IPS-15b (cell line): Measurements from ENCODE around the gene CCDC51.
A peak's percentile ranks its signal among the peaks of the same experiment; 100 is the strongest.

Experiments used
- H3K27me3 ChIP-seq: one replicate; pipeline ENCODE4 v1.6.1; 2013; ENCODE audit warnings: low read length; ENCODE audit not compliant: control insufficient read depth, insufficient read depth
- H3K36me3 ChIP-seq: one replicate; pipeline ENCODE4 v1.6.1; 2013; ENCODE audit warnings: low read length; ENCODE audit not compliant: control insufficient read depth, insufficient read depth
- H3K4me1 ChIP-seq: one replicate; pipeline ENCODE4 v1.6.1; 2013; ENCODE audit warnings: mild to moderate bottlenecking, low read length; ENCODE audit not compliant: control insufficient read depth, insufficient read depth
- H3K4me3 ChIP-seq: one replicate; pipeline ENCODE4 v1.5.1; 2013; ENCODE audit warnings: low read depth, low read length
- H3K9ac ChIP-seq: one replicate; pipeline ENCODE4 v1.6.1; 2013; ENCODE audit warnings: low read depth, mild to moderate bottlenecking, low read length
- H3K9me3 ChIP-seq: one replicate; pipeline ENCODE4 v1.6.1; 2013; ENCODE audit warnings: mild to moderate bottlenecking, low read length; ENCODE audit not compliant: control insufficient read depth, insufficient read depth

The CCDC51 gene

DNA sequence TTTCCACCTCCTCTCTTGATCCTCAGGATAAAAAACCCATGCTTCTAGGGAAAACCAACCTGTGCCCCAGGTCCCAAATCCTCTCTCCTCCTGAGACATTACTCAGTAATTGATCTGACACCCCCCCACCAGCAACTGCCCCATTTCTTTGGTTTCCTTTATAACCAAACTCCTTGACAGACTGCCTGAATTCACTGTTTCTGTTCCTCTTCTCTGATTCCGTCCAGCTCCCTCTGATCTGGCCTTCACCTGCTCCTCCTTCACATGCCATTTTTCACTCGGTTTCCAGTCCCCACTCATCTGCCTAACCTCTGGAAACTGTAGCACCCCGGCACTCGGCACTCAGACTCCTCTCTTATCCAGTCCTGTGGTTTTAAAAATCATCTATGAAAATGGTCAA lies 2.1 kb downstream of the CCDC51 start:
- Histone ChIP-seq H3K9me3 (no peaks in the 10 kb centered on the region), H3K4me3 (no peak overlapping the region), H3K27me3 (no peaks in the 10 kb centered on the region), H3K4me1 (peaks cover 10% of the 10 kb centered on the region), H3K9ac (no peak overlapping the region), H3K36me3 (peaks cover 15% of the 10 kb centered on the region)

- H3K9ac ChIP-seq, result no peak overlapping the region
- no peaks in the 10 kb centered on the region for H3K27me3 ChIP-seq
- H3K9me3 ChIP-seq, result no peaks in the 10 kb centered on the region
- peaks cover 23% of the 10 kb centered on the region for H3K36me3 ChIP-seq
- no peak overlapping the region for H3K4me3 ChIP-seq
- peaks cover 10% of the 10 kb centered on the region for H3K4me1 ChIP-seq
These were observed 3.1 kb downstream of the CCDC51 start for GRCh38 chr3:48436855-48437254.

GRCh38 chr3:48436477-48436787 lies 3.5 kb downstream of the CCDC51 start:
- H3K27me3 ChIP-seq, result no peaks in the 10 kb centered on the region
- H3K4me1 ChIP-seq, result peaks cover 10% of the 10 kb centered on the region
- no peak overlapping the region for H3K9ac ChIP-seq
- H3K36me3 ChIP-seq, result peaks cover 23% of the 10 kb centered on the region
- H3K4me3 ChIP-seq, result no peak overlapping the region
- H3K9me3 ChIP-seq, result no peaks in the 10 kb centered on the region

DNA sequence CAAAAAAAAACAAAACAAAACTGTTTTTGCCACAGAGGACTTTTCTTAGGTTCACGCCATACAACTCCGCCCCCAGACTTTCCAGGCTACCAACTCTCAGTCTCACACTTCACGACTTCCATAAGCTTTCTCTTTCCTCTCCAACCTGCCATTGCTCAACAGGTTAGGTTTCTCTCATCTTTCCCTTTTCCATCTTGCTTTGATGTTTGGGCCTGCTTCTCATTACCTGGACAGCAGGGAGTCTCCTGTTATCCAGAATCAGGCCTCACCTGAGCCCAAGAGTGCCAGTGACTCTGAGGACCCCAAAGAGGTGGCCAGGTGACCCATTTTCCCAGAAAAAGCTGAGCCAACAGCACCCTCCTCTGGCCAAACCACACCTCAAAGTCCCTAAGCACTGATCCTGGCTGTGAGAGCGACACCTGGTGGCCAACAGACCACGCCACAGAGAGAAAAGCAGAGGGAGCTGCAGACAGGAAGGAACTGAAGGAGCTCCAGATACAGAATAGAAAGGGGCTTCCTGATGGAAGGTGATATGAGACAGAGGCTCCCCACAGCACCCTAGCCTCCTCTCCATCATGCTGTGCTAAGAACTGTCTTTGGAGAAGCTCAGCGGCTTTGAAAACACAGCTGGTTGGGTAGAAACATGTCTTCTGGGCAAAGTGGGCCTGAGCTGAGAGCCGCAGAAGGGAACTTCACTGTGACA lies 4.0 kb downstream of the CCDC51 start:
- peaks cover 26% of the 10 kb centered on the region for H3K36me3 ChIP-seq
- H3K27me3 ChIP-seq, result no peaks in the 10 kb centered on the region
- no peaks in the 10 kb centered on the region for H3K9me3 ChIP-seq
- peak overlapping the region; percentile 28 for H3K9ac ChIP-seq
- H3K4me1 ChIP-seq, result peaks cover 11% of the 10 kb centered on the region
- H3K4me3 ChIP-seq, result peak overlapping the region; percentile 14

- Histone ChIP-seq H3K9me3 (no peaks in the 10 kb centered on the region), H3K36me3 (peaks cover 26% of the 10 kb centered on the region), H3K4me3 (no peak overlapping the region), H3K4me1 (peaks cover 19% of the 10 kb centered on the region), H3K27me3 (no peaks in the 10 kb centered on the region), H3K9ac (peak overlapping the region; percentile 28)
These were observed 4.7 kb downstream of the CCDC51 start for GRCh38 chr3:48435223-48435595.

GRCh38 chr3:48434591-48435222 lies 5.2 kb downstream of the CCDC51 start:
- H3K9me3 ChIP-seq, result no peaks in the 10 kb centered on the region
- peaks cover 26% of the 10 kb centered on the region for H3K36me3 ChIP-seq
- H3K4me1 ChIP-seq, result peaks cover 20% of the 10 kb centered on the region
- H3K27me3 ChIP-seq, result no peaks in the 10 kb centered on the region
- no peak overlapping the region for H3K9ac ChIP-seq
- H3K4me3 ChIP-seq, result no peak overlapping the region

DNA sequence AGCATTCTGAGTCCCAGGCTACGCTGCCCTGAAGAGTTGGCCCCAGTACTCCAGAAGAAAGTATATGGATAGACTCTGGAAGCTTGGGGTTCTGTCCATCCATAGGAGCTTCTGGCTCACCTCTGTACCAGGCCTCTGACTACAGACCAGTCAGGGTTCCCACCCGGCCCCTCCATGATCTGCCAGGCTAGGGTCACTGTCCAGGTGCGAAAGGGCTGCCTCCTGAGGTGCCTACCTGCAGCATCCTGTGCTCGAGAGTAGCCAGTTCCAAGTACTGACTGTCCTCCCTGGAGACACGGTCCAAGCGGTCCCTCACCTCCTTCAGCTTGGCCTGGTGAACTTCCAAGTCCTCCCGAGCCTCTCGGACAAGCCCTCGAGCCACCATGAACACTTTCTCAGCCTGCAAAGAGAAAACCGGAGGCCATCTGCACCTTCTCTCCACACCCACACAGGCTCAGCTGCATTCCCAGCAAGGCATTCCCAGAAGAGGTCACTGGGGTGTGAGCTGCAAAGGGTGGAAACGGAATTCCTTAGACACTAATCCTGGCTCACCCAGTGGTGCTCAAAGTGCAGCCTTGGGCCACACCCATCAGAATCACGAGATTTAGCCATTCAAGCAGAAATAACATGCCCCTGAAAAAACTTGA lies 6.3 kb downstream of the CCDC51 start:
- Histone ChIP-seq H3K9ac (no peak overlapping the region), H3K36me3 (peaks cover 26% of the 10 kb centered on the region), H3K4me3 (no peak overlapping the region), H3K27me3 (no peaks in the 10 kb centered on the region), H3K4me1 (peaks cover 20% of the 10 kb centered on the region), H3K9me3 (no peaks in the 10 kb centered on the region)

DNA sequence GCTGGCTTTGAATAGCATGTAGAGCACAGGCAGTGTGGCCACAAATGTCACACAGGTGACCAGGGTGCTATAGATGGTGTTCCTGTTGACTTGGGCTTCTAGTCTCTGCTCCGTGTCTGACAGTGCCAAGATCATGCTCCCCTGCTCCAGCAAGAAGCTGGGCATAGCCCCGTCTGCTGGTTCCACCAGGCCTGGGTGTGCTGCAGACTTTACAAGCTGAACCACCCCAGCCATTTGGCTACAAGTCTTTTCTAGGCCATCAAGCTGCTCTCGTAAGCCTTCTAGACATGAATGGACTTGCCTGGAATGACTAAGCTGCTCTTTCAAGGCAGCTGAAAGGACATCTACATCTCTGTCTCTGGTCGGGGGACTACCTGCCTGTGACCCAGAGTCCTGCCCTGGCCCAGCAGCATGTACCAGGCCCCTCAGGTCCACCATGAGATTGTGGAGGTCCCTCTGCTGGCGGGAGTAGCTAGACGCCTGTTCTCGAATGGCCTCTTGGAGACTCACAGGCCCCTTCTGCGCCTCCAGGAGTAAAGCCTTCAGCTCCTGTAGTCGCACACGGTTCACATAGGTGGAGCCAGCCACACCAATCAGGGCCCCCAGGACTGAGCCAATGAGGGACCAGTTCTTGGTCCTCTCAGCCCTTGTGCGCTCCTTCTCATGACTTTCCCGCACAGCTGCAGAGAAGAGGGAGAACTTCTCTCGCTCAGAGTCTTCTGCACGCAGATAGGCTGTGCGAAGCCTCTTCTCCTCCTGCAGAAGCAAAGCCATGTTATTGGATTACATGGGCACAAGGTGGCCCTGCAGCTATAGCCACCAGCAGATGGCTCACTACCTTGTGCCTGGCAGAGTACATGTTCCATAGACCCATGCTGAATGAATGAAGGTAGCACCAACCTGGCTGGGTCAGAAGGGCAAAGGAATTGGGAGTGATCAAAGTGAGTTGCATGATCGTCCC lies 7.2 kb downstream of the CCDC51 start:
- Histone ChIP-seq H3K4me1 (peaks cover 22% of the 10 kb centered on the region), H3K27me3 (no peaks in the 10 kb centered on the region), H3K9me3 (no peaks in the 10 kb centered on the region), H3K36me3 (peaks cover 26% of the 10 kb centered on the region), H3K4me3 (no peak overlapping the region), H3K9ac (no peak overlapping the region)

- Histone ChIP-seq H3K9me3 (no peaks in the 10 kb centered on the region), H3K4me3 (no peak overlapping the region), H3K36me3 (peaks cover 26% of the 10 kb centered on the region), H3K4me1 (peaks cover 25% of the 10 kb centered on the region), H3K27me3 (no peaks in the 10 kb centered on the region), H3K9ac (peak overlapping the region; percentile 9)
These were observed 8.5 kb downstream of the CCDC51 start for GRCh38 chr3:48431224-48432029.

DNA sequence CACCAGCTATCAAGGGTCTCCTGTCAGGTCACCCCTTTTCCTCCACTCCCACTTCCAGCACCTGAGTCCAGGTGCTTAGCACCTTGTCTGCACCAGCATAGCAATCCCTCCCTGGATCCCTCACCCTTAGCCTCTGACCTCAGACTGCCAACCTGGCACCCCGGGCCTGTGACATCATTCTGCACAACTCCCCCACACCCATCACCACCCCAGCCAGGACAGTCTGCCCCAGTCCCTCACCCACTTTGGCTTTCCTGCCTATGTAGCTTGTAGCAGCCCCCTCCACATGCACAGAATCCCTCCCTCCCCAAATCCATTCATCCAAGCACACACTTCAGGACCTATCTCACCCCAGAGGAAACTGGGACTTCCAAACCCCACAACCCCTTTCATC lies 9.2 kb downstream of the CCDC51 start:
- peaks cover 26% of the 10 kb centered on the region for H3K36me3 ChIP-seq
- no peaks in the 10 kb centered on the region for H3K27me3 ChIP-seq
- no peaks in the 10 kb centered on the region for H3K9me3 ChIP-seq
- H3K9ac ChIP-seq, result peak overlapping the region; percentile 79
- peak overlapping the region; percentile 78 for H3K4me3 ChIP-seq
- peaks cover 23% of the 10 kb centered on the region for H3K4me1 ChIP-seq
